HG03103 (cell line): Measurements from ENCODE around the gene SNED1.

Experiments
- ATAC-seq: cut with Tn5 transposase; IDR thresholded peaks from one replicate; pipeline ENCODE4 v1.9.1; 2021; ENCODE audit warnings: low read depth; ENCODE audit not compliant: unreplicated experiment

SNED1 gene

GRCh38 chr2:240991378-240992263 lies 6.8 kb upstream of the SNED1 start:
- ATAC-seq, result no peak

GRCh38 chr2:240992572-240993291 lies 5.7 kb upstream of the SNED1 start:
- ATAC-seq, result no peak

DNA sequence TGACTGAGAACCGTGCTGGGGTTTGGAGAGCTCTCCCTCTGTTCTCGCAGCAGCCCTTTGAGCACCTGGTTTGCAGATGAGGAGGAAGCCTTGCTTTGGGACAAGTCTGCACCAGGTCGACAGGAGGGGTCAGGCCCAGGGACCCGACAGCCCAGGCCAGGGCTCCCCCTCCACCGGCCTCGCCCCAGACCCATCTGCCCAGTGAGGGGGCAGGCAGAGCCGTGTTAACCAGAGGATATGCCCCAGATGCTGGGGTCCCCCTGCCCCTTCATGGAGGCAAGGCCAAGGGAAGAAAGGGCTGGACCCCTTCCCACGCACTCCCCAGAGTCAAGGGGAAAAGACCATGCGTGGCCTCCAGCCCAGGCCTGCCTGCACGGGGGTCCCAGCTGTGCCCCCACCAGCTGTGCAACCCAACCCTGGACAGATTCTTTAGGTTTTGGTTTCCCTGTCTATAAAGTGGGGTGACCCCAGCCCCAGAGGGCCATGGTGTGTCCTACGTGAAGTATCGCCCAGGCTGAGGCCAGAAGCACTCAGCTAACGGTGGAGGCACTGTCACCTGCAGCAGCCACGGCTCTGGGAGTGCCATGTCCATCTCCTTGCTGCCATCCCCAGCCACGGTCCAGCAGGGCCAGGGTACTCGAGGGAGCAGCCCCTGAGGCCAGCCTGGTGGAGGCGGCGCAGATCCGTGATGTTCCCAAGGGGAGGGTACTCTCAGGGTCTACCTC lies 4.8 kb upstream of the SNED1 start:
- ATAC-seq, result no peak

DNA sequence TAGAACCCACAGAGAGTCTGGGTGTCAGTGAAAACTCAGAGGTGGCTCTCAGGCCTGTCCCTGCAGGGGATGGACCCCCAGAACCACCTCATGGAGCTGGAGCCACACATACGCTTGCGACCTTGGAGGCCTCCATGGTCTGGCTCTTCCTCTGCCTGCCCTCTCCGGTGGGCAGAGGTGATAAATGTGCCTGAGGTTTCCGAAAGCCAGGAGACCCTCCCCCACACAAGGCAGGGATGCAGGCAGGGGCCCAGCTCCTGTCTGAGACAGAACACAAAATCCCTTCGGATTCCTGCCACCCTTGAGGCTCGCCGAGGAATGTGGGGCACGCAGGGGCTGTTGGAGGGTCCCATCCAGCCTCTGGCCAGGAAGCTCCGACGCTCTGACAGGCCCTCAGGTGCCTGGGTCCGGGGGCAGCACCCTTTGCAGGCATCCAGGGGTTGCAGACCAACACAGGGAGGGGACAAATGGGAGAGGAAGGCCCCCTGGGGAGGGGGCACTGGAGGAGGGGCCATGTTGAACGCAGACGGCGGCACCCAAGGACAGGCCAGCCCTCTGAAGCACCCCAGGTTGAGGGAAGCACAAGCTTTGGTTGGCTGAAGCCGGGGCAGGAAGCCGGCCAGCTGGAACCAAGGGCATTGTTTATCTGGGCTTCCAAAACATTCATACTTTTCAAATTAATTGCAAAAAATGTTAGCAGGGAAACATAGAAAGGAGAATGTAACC lies 4.1 kb upstream of the SNED1 start:
- ATAC-seq, result no peak

DNA sequence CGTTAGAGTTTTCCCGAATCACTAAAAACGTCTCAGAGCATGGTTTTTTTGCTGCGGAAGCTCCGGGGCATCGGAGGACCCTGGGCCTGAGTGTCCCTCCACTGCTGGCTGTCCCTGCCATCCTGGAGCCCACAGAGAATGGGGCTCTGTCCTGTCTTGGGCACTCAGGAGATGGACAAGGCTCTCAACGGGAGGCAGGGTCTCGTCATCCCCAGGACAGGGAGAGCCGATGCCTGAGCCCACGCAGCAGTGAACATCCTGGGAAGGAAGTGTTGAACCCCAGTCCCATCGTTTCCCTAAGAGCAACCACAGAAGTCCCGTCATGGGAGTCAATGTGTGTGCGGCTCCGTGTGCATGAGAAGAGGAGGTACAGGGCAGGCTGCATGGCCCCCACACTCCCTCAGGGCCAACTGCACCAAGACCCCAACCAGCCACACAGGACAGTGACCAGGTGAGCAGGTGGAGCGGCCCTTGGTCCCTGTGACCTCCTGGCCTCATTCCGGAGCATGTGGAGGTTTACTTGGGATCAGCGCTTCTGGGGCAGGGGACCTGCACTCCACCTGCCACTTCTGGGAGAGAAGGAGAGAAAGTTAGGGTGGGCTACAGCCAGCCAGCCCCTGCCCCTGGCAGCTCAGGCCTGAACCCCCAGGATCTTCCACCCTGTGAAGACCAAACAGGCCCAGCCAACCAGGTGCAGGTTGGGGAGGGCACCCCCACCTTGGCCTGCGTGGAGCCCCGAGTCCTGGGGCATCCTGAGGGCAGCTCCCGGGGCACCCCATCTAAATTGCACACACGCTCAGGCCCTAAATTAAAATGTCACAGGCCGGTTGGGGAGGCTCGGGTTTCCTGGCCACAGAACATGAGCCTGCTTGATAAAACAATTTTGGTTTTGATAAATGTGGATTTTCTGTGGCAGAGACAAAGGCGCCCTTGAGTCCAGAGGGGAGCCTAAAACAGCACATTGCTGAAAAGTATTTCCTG lies 3.1 kb upstream of the SNED1 start:
- ATAC-seq, result no peak

GRCh38 chr2:240996161-240996833 lies 2.1 kb upstream of the SNED1 start:
- ATAC-seq, result no peak

DNA sequence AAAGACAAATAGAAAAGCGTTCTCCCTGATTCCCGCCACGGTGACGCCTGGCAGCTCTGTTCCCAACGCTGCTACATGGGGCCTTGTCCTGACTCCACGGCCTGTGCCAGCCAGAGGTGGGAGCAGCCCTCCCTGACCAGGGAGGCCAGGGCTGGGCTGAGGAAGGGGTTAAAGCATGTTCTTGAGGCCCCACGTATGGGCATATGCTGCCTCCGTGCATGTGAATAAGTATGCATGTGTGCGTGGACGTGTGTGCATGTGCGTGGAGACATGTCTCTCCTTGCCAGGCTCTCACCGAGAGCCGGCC lies 1.6 kb upstream of the SNED1 start:
- no peak for ATAC-seq

- ATAC-seq, result no peak
These were observed 1.1 kb upstream of the SNED1 start for GRCh38 chr2:240997141-240997855.

DNA sequence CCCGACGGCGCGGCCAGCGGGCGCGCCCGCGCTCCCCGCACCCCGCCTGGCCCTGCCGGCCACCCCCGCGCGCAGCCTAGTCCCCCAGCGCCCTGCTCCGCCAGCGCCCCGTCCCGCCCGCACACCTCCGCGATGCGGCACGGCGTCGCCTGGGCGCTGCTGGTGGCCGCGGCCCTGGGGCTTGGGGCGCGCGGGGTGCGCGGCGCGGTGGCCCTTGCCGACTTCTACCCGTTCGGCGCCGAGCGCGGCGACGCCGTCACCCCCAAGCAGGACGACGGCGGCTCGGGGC lies 232 bp downstream of the SNED1 start:
- ATAC-seq, result no peak

DNA sequence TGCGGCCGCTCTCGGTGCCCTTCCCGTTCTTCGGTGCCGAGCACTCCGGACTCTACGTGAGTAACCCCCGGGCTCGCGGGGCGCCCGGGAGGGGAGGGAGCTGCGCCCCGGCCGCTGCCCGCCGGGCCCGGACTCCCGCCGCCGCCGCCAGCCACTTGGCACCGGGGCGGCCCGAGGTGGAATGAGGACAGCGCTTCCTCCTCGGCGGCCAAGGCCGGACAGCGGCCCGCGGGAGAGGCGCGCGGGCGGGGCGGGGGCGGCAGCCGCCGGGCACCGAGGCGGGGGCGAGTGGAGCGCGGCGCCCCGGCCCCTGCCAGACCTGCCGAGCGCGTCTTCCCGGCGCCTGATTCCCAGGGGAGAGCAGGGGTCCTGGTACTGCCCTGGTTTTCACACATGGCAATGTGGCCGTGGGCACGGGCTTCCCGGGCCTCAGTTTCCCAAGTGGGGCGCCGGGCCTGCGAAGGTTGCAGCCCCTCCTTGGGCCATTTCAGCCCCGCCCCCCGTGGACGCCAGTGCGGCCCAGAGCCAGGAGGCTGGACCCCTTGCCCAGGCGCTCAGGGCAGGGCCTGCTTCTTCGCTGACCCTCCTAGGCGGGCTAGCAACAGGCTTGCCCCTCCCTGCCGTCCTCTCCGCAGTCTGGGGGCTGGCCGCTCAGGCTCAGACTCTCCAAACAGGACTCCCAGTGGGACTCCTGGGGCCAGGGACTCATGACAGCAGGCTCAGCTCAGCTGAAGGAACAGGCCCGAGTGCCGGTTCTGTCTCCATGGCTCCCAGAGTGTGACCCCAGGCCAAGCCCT lies 775 bp downstream of the SNED1 start:
- ATAC-seq, result no peak

GRCh38 chr2:240999873-241000541 lies 1.6 kb downstream of the SNED1 start:
- no peak for ATAC-seq

GRCh38 chr2:241000831-241001321 lies 2.5 kb downstream of the SNED1 start:
- no peak for ATAC-seq

- ATAC-seq, result no peak
These were observed 3.2 kb downstream of the SNED1 start for GRCh38 chr2:241001413-241002274.

DNA sequence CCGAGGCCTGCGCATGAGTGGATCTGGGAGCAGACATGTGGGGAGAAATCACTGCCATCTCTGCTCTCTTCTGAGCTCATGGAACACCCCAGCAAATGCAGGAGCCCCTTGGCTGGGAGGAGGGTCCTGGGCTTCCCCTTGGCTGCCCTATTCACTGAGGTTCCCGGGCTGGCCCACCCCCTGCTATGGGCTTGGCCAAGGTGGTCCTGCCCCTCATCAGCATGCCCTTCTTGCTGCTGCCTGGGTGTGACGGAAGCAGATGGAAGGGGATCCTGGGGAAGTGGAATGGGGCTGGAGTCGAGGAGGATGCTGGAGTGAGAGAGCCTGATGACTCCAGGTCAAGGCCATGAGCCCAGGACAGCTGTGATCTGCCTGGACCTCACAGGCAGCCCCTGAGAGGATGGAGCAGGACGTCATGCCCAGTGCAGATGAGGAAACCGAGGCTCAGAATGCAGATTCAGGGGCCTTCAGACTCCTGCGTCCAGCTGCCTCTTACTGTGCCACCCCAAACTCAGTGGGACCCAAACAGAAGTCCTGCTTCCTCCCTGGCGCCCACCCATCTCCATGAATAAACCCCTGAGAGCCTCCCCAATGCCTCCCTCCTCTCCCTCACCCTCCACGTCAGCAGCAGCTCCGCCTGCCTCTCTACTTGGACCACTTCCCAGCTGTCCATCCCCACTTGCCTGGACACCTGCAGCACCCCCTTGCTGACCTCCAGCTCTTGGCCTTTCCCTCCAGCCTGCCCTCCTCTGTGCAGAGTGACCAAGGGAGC lies 4.0 kb downstream of the SNED1 start:
- no peak for ATAC-seq

DNA sequence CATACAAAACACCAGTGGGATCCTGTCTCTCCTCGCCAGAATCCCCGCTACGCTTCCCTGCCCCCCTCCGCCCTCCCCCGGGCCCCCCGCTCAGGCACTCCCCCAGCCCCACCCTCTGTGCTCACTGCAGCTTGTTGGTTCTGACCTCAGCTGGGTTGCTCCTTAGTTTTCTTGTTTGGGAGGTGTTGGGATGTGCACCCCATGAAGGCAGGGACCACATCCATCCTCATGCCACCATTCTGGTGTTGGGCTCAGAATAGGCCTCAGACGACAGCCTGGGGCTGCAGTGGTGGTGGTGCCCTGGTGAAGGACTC lies 4.6 kb downstream of the SNED1 start:
- ATAC-seq, result no peak

DNA sequence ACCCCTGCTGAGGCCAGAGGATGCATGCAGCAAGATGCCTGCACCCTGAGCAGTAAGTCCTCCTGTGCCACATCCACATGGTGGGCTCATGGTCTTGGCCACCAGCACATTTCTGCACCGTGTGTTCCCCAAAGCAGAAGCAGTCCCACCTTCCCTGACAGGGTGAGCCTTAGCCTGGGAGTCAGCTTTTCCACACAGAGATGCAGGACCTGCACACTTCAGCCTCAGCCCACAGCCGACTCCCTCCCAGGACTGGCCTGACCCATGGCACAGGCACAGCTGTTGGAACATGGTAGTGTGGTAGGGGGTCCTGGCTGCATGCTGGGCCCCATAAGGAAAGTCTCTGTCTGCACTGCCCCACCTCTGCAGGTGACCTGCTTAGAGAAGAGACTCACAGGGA lies 5.0 kb downstream of the SNED1 start:
- ATAC-seq, result no peak
